HG03457 (cell line): ENCODE measurements around the gene MRAP.

Experiments
- ATAC-seq: cut with Tn5 transposase; IDR thresholded peaks from one replicate; pipeline ENCODE4 v1.9.1; 2021; ENCODE audit warnings: moderate number of reproducible peaks; ENCODE audit not compliant: unreplicated experiment

The MRAP gene

DNA sequence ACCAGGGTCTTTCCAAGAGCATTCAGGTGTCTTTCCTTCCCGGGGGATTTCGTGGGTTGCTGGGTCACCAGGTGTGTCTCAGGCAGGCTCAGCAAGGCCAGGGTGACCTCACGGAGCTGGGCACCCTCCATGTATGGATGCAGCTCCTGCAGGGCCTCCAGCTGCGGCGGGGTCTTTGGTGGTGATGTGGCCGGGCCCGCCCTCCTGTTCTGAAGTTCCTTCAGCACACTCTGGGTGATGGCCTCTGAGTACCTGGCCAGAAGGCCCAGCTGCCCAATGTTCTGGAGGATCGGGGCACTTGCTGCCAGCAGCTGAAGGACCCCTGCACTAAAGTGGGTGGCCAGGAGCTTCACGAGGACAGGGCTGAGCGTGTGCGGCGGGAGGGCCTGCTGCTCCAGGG, 48.7 kb downstream of the MRAP start:
- no peak for ATAC-seq

DNA sequence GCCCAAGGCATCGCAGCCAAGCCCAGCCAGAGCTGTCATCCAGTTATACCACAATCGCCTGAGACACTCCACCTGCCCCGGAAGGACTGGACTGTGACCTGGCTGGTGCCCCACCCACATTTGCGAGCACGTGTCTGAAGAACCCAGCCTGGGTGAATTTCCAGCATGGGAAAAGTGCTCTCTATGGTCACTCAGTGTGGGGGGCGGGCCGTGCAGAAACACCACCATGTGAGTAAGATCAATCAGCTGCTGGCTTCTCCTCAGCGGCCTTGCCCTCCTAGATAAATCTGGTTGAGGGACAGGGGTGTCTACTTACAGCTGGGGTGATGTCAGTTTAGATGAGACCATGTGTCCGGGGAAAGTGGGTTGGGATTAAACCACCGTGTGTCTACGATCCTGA, 49.3 kb downstream of the MRAP start:
- ATAC-seq: no peak

DNA sequence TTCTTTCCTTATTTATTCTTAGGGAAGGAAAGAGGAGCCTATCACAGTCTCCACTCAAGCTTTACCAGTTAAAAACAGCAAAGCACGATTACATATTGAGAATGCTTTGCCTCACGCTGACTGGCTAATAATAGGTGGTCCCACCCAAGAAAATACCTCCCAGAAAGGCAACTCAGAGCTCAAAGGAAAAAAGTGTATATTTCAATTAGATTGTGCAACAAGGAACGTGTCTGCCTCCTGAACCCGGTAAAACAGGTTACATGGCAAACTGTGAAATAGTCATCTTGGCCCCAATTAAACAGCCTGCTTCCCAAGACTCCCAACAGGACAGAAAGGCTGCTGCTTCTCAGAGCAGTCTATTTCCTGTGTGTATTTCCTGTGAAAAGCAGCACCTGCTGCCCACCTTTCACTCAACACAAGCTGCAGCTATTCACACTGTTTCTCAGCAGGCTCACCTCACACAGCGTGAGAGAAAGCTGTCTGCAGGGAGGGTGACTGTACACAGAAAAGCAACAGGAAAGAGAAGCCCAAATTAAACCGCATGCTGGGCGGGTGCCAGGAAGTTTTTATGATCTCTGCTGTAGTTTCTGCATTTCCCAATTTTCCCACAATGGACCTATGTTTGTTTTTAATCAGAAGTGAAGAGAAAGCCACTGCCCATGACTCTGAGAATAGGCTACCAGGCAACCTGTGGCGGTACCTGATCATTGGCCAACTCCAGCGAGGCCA, 50.1 kb downstream of the MRAP start:
- ATAC-seq: no peak

DNA sequence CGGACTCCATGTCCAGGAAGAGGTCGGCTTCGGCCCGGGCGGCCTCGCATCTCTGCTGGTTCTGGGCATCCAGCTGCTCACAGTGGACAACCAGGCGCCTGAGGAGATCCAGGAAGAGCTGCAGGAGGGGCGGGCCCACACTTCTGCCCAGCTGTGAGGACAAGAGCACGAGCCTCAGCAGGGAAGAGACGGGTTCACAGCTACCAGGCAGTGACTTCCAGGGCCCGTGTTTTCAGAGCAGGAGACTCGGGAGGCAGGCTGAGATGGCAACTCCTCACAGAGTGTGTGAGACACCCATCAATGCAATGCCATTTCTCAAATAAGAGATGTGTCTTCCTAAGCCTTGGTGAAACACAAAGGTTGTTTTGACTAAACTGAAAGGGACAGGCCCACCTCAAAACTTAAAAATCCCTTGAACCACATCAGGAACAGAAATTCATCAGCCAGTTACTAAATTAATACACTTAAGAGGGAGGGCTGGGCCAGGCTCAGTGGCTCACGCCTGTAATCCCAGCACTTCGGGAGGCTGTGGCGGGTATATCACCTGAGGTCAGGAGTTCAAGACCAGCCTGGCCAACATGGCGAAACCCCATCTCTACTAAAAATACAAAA, 50.8 kb downstream of the MRAP start:
- ATAC-seq: no peak

DNA sequence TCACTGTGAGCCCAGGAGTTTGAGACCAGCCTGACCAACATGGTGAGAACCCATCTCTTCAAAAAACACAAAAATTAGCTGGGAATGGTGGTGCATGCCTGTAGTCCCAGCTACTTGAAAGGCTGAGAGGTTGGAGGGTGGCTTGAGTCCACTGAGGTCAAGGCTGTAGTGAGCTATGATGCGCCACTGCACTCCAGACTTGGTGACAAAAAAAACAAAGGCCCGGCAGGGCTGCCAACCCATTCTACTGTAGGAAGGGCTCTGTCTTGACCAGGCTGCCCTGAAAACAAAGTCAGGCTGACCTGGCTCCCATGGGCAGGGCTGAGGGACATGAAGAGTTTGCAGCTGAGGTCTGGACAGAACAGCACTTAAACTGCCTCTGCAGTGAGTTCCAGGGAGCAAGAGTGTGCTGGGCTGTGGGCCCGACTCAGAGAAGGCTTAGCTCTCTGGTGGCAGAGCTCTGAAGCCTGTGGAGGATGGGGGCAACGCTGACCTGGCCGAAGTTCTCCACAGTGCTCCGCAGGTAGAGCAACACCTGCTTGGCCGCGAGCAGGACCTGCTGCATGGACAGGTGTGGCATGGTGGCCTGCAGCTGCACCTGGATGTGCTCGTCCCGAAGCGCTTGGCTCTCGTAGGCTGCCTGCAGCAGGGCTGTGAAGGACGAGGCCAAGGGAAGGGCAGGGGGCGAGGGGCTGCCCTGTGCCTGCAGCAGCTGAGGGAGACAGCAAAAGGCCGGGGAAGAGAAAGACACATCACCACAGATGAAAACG, 51.7 kb downstream of the MRAP start:
- no peak for ATAC-seq

DNA sequence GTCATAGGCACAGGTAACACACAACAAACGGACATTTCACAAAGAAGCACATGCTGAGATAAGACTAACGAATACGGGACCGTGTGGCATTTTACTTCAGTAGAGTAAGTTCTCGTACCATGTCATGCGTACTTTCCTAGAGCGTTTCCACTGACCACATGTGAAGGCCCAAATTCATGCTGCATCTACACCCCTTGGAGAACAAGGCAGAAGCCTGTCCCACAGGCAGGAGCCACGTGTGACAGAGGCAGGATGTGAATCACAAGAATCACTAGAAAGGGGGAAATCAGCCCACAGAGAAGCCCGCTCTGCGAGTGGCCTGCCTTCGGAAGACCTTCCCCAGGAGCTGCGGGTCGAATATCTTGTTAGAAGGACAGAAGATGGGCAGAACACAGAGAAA, 52.3 kb downstream of the MRAP start:
- ATAC-seq: no peak

DNA sequence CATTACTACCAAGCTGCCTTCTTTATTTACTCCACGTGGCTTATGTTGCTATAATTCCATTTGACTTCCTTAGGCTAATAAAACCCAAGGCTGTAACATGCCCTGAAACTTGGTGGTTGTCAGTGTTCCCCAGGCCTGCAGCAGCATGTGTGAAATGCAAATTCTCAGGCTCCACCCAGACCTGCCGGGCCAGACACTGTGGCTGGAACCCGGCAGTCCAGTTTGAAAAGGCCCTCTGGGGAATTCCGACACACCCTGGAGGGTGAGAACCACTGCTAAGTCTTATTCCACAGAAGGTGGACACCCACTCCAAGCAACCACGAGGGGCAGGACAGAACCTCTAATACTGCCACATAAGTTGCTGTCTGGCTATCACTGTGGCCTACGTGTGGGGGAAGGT, 52.8 kb downstream of the MRAP start:
- ATAC-seq: no peak

DNA sequence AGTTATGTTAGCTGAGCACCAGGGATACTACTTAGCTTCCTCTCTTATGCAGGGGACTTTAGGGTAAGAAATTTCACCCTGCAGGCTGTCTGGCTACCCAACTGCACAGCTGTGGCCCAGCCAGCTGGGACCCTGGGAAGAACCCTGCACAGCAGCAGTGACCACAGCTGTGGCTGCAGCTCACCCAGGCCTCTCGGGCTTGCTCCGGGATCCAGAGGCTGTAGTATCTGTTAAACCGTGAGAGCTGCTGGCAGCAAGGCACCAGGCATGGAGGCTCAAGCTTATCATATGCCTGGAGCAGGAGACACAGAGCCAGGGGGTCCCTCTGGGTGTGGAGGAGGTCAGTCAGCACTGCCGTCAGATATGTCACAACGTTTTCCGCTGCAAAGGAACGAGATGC, 53.9 kb downstream of the MRAP start:
- ATAC-seq: no peak

DNA sequence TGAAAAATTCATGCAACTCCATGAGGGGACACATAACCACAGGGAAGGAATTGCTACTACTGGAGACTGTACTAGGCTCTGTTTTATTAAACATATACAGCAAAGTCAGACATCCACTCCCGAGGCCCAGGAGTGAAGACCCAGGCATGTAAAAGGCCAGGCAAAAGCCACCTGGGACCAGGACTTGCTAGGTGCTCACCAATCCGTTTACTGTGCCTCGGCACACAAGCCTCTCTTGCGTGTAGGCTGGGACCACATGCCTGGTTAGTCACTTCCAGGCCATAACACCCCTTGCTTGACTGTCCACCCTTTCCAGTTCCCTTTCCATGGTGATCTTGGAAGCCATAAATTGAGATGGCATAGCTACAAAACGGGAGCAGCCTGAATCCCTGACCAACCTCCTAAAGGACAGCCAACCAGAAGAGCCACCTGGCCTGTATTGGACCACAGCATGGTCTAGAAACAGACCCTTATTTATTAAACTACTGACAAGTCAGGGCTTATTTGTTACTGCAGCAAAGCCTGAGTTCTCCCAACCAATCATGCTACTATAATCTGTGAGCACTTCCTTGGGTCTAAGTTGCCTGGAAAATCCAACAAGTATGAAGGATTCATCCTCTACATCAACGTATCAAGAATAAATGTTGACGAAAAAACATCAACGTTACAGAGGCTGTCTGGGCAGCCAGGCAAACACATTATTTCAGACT, 54.5 kb downstream of the MRAP start:
- ATAC-seq: no peak

DNA sequence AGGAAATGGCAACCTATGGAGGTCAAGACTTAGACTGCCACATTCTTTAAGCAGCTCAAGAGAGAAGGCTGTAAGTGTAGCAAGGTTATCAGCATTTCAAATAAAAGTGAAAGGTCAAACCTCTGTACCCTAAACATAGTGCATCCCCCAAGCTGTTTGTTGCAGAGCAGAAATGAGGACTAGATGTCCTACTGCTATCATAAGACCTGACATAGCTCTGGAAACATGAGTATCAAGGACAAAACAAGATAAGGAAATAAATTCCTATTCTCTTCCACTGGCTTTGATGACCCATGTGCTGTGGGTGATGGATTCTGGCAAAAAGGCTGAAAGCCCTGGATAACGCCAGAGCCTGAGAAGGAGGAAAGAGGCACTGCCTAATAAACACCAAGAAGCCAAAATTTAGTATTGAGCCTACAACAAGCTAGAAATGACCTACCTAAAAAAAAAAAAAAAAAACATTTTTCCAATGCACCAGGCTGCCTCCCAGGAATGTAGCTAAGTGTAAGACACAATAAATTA, 58.3 kb downstream of the MRAP start:
- no peak for ATAC-seq

DNA sequence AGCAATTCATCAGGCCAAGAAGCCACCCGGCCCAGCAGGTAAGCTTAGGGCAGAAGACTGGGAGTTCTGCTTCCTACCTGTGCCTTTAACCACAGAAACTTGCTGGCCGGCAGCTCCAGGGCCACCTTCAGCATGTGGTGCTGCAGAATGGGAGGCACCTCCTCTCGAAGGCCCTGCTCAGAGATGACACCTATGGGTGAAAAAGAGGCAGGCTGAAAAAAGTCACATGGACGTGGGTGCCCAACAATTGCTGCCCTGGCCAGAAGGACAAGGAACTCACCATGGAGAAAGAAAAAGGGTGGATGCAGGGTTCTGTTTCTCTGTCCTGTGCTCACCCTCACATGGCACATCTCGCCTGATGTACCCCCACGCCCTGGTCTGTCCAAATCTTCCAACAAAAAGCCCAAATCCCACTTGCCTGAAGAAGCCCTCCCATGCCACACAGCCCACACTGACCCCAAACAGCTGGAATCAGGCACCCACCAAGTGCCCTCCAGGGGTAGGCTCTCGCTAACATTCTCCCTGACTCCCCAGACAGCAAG, 61.1 kb downstream of the MRAP start:
- no peak for ATAC-seq

DNA sequence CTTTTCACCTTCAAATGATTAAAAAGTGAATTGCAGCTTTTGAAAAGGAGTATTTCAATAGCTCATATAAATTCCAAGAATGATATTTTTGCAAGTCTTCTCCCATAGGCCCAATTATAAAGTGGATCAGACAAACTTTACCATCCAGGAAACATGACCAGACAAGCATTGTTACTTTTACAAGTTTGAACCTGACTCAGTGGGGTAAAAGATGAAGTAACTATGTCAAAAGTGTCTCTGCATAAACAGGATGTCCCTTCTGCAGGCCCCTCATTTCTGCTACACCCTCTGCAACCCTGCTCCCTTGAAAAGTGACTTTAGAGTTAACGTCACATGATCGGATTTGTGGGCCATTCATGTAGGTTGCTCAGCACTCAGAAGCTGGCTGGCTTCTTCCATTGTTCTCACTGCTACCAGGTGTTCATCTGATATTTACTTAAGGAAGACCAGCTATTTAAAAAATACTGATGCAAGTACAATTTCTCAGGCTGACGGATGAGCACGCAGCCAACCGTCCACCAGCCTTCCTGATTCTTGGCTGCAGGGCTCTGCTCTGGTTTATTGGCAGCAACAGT, 61.8 kb downstream of the MRAP start:
- ATAC-seq: no peak
